Activated T-helper 9 cell treated with anti-CD3 and anti-CD28 coated beads, Interleukin-2, amount 50 U/mL, for 16 hours (primary cell): ENCODE data around the gene EVA1C.
"Not testable (repeated sequence)": the region's sequence is repeated elsewhere in the genome, so short reads cannot be mapped to it uniquely, and the experiment has no call there.

Experiments used
- DNase-seq: peaks from one replicate; pipeline ENCODE4 v3.0.0-alpha.2; 2020; ENCODE audit warnings: low read depth

Gene EVA1C, protein sequence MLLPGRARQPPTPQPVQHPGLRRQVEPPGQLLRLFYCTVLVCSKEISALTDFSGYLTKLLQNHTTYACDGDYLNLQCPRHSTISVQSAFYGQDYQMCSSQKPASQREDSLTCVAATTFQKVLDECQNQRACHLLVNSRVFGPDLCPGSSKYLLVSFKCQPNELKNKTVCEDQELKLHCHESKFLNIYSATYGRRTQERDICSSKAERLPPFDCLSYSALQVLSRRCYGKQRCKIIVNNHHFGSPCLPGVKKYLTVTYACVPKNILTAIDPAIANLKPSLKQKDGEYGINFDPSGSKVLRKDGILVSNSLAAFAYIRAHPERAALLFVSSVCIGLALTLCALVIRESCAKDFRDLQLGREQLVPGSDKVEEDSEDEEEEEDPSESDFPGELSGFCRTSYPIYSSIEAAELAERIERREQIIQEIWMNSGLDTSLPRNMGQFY

GRCh38 chr21:32412162-32413014 lies at the start of gene EVA1C:
TSS of gene EVA1C (plus strand) at chr21:32412706. CDS start at chr21:32412854, 148 bp downstream.
- DNase-seq, result peak; percentile 71

DNA sequence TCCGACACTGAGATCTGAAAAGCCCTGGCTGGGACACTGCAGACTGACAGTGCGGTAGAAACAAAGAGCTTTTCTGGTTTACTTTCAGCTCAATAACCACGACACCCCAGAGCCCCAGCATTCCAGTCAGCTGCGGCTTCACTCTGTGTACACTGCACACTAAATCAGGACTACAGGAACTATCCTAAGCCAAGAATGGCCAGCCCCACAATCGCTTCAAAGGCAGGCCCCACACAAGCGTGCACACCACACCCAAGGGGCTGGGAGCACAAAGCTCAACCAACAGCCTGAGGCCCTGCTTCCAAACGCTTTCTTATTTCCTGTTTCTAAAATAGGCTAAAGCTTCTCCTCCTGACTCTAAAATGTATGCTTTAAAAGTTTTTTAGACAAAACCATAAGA lies 48.1 kb upstream of the EVA1C start:
- no peak for DNase-seq

GRCh38 chr21:32364796-32365195 lies 47.7 kb upstream of the EVA1C start:
- DNase-seq, result no peak

DNA sequence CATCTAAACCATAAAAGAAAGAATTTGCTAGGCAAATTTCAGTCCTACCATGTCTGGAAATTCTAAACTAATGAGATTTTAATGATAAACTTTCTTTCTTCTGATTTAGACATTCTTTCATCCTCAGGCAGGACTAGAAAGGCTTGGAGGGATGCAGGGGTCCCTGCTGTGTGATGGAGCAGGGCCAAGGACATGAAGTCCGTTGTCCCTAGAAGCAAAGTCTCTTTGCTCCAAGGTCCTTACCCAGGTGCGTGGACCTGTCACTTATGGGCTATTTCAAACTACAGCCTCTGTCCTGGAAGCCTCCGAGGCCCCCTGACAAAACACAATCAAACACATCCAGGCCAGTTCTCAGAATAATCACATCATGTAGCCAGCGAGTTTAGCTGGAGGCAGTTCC lies 46.3 kb upstream of the EVA1C start:
- DNase-seq, result no peak

GRCh38 chr21:32367158-32367557 lies 45.3 kb upstream of the EVA1C start:
- no peak for DNase-seq

GRCh38 chr21:32368386-32368785 lies 44.1 kb upstream of the EVA1C start:
- DNase-seq, result no peak

- not testable (repeated sequence) for DNase-seq
Observed at GRCh38 chr21:32368961-32369360, 43.5 kb upstream of the EVA1C start.

DNA sequence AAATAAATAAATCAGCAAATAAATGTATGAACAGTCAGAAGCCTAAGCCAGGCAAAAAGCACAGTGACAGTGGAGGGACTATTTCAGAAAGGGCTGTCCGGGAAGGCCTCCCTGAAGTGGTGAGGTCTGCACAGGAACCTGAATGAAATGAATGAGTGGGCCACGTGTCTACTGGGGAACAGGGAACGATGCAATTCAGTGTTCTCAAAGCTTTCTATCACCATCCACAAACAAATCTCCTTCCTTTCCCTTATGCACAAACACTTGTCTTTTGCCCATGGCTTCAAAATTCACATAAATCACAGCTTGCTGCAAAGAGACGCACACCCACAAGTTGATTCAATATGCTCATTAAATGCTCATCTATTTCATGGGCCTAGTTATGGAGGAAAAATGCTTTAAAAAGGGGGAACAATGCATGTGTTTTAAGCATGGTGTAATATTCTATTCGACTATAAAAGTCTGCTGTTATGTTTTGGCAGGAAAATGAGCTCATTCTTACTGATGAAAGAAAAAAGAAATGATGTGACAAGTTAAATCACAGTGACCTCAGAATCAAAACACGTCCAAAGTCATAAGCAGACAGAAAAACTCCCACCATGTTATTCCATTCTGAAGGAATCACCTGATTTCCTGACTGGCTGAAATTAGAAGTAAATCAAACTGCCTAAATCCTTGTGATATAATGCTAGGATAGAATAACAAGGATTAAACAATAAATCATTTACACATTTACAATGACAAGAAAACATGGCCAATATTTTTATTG lies 41.3 kb upstream of the EVA1C start:
- no peak for DNase-seq

- no peak for DNase-seq
Observed at GRCh38 chr21:32371913-32372314, 40.6 kb upstream of the EVA1C start.

DNA sequence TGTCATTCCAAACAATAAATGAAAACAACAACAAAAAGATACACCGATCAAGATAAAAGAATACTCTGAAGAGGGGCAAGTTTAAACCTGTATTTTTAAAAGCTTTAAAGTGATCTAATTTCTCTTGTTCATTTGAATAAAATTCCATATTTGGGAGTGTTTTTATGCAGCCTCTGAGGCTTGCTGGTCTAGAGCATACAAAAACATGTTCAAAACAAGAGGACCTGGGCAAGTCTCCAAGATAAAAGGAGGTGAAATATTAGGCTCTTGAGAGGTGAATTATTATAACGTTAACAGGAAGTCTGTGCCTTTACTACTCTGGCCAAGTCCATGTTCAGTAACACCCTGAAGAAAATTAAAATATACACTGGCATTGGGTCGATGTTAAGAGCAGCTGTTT lies 39.8 kb upstream of the EVA1C start:
- DNase-seq, result no peak

DNA sequence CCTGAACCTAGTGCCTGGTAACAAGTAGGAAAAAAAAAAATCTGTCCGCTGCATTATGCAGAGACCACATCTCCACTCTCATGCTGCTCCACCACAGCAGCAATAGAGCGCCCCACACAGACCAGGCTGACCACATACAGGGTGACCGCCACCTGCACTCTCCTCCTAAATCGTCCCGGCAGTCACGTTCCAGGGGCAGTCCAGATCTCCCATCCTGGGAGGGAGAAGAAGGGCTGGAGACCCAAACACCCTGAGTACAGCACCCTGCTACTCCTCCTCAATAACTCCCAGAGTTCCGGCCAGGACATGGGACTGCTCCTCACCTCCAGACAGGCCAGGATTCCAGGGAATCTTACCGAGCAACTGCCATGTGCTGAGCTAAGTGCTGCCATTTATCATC lies 35.0 kb upstream of the EVA1C start:
- DNase-seq, result no peak

DNA sequence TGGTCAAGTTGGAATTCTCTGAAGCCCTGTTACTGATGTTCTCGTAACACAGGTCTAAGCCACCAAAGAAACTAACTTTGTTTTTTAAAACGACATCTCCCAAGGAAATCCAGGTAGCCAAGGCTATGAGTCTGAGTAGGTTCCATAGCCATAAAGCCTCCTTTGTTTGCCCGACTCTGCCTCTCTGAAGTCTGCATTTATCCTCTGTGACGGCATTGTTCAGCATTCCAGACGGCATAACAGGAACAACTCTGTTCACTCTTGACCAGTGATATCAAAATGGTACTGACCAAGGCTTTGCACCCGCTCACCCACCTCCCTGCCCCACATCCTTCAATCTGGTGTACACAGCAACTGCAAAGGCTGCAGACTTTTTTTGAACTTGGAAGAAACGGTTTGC lies 34.5 kb upstream of the EVA1C start:
- DNase-seq, result no peak

DNA sequence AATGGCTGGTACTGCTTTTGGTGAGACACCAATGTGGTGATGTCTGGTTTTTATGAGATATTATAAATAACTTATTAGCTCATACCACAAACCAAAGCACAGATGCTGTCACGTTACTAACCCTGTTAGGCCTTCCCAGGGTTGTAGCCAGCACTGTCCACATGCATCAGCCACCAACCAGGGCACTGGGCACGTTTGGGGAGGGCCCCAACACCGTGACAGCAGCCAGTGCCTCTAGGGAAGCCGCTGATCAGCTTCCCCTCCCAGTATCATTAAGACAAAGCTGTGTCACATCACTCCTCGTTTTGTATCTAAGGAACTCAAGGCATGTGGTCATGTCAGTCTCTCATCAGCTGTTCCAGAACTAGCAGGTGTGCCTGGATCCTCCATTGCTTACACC lies 33.5 kb upstream of the EVA1C start:
- DNase-seq, result no peak

DNA sequence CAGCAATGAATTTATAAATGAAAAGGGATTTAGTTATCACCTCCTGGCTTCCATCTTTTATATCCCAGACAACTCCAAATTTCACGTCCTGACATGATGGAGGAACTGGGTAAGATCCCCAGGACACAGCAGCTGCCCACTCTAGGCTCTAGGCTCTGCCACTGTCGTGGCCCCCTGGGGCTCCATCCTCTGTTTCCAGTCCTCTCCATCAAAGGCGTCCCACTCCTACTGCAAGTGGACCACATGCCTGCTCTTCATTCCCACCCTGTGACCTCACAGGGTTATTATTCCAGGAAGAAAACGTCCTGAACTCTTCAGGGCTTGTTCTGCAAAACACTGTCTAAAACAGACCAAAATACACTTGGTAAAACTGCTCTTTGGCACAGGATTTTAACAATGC lies 31.6 kb upstream of the EVA1C start:
- no peak for DNase-seq

- DNase-seq, result no peak
Observed at GRCh38 chr21:32381571-32381970, 30.9 kb upstream of the EVA1C start.

- no peak for DNase-seq
Observed at GRCh38 chr21:32382108-32382644, 30.3 kb upstream of the EVA1C start.

DNA sequence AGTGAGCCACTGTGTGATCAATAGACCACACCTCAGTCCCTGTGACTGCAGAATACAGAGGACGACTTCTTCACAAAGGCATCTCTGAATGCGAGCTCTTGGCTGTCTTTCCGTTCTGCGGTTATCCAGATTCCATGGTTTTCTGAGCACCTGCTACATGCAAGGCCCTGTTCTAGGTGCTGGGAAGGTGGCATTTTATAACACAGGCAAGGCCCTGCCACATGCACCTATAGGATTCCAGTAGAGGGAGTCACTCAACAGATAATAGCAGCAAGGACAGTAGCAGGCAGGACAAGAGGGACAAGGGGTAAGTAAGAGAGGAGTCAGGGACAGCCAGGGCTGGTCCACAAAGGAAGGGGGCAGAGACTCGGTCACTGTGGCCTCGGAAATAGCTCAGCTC lies 28.7 kb upstream of the EVA1C start:
- DNase-seq, result no peak

DNA sequence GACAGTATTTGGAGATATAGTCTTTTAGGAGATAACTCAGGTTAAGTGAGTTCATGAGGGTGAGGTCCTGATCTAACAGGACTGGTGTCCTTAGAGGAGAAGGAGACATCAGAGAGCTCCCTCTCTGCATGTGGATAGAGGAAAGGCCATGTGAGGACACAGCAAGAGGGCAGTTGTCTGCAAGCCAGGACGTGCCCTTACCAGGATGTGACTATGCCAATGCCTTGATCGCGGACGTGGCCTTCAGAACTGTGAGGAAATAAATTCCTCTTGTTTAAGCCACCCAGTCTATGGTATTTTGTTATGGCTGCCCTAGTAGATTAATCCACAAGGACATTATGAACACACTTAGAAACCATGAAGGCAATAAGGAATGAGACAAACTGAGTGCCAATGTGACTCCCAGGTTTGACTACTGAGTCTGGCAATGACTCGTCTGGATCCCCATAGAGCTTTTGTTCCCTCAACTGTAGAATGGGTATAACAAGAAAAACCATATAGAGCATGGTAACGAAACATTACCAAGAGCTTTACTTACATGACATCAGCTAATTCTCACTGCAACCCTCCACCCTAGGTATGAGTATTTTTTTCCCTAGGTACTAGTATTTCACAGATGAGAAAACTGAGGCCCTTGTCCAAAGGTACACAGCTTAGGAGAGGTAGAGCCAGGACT lies 26.2 kb upstream of the EVA1C start:
- DNase-seq, result no peak

- no peak for DNase-seq
Observed at GRCh38 chr21:32387151-32387550, 25.4 kb upstream of the EVA1C start.

GRCh38 chr21:32388306-32388705 lies 24.2 kb upstream of the EVA1C start:
- DNase-seq, result no peak

DNA sequence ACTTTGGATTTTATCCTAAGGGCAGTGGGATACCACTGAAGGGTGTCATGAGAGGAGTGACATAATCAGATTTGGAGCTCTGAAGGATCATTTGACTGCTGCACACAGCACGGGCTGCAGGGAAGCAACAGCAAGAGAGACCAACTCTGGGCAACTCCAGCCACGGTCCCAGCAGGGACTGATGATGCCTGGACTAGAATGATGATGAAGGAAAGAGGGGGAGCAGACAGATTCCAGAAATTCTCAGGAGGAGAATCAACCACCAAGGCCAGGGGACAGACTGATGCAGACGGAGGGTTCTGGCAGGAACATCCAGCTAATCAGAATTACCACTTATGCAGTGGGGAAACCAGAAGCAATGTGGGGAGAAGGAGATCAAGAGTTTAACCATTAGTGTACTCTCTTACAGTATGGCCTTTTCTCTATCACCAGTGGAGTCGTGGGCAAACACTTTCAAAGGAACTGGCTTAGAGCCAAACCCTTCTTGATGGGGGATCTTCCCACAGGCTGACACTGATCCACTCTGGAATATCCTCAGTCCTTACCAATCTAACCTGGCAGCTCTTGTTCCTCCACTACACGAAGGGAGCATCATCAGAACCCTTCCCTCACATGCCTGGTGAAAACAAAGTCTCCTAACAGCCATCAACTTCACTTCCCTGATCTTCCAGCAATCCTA lies 23.0 kb upstream of the EVA1C start:
- DNase-seq, result no peak
